Ovary (tissue), 3 donors: ENCODE measurements around the gene ZNF638.
"Not testable (repeated sequence)": the region's sequence is repeated elsewhere in the genome, so short reads cannot be mapped to it uniquely, and the experiment has no call there.

Experiments
- CTCF ChIP-seq, 3 donors: fragments of 450-650 bp in 2 of 3; fragments of 200-600 bp in 1 of 3; IDR thresholded peaks; one replicate each; pipeline versions ENCODE4 v1.5.1 to v1.8.0; 2016 to 2022; ENCODE audit warnings: antibody characterized with exemption in 3 of 3, mild to moderate bottlenecking in 1 of 3
- EP300 ChIP-seq: sonication (generic); formaldehyde crosslinking; IDR thresholded peaks from one replicate; pipeline ENCODE4 v1.6.1; 2017; ENCODE audit warnings: antibody characterized with exemption
- POLR2A ChIP-seq: fragments of 450-650 bp; IDR thresholded peaks from one replicate; pipeline ENCODE4 v1.6.1; 2017; ENCODE audit warnings: antibody characterized with exemption, mild to moderate bottlenecking, moderate library complexity
- donor health status: DM: no; HTN: no; CAD: no.

GRCh38 chr2:71317900-71318299, 13.7 kb upstream of the ZNF638 start:
- TF ChIP-seq CTCF (IDR thresholded peaks at IDR 0.05); POLR2A; EP300: not testable (repeated sequence)
